Measurements from ENCODE around the gene INPP4B.

INPP4B gene

DNA sequence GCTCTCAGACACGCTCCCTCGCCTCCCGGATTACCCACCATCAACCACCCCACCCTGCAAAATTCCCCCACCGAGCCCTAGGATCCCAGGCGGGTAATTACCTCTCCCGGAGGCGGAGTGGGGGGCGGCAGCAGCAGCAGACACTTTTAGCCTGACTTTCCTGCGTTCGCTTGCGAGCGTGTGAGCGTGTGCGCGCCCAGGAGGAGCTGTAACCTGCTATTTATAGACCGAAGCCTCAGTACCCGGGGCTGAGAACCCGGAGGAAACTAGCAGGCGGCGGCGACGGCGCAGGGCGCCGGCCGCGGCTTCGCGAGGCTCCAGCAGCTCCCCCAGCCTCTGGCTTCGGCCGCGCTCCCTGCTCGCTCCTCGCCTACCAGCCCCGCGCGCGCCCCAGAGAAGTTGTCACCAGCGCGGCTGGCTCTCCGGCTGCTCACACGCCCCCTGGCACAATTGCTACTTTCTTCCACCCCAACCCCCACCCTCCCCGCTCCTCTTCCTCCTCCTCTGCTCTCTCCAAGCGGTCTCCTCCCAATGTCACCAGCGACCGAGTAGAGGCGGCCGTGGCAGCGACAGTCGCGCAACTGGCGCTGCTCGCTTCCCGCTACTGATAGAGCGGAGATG lies at the start of gene INPP4B:
INPP4B (minus strand) TSS at position 194 of the 621 bp plus-strand sequence.
- DNase-seq (ENCODE audit: low spot score), result peak; percentile 26

DNA sequence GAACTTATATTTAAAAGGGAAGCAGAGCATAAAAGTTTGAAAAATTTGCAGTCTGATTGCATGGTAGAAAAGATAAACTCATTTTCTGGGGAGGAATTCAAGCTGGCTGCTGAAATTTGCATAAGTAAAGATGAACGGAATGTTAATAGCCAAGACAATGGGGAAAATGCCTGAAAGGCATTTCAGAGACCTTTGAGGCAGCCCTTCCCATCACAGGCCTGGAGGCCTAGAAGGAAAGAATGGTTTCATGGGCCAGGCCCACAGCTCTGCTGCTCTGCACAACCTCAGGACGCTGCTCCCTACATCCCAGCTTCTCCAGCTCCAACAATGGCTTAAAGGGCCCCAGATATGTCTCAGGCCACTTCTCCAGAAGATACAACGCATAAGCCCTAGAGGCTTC lies 46.9 kb upstream of the INPP4B start:
- no peak for DNase-seq (ENCODE audit: low spot score)

DNA sequence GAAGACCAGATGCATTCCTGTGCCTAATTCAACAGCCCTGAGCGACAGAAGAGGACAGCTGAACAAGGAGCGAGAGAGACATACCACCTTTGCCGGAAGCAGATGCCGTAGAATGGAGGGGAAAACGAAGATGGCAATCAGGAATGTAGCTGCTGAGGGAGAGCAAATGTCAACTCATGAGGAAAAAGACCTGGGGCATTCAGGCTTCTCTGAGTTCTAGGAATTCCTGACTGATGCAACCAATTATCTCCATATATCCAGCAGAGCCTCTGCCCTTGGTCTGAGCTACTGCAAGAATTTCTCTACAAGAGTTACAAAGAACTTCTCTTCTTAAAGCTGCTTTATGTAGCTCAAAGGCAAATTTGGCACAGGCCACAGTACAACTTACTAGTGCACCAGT lies 40.5 kb upstream of the INPP4B start:
- DNase-seq (ENCODE audit: low spot score), result no peak

DNA sequence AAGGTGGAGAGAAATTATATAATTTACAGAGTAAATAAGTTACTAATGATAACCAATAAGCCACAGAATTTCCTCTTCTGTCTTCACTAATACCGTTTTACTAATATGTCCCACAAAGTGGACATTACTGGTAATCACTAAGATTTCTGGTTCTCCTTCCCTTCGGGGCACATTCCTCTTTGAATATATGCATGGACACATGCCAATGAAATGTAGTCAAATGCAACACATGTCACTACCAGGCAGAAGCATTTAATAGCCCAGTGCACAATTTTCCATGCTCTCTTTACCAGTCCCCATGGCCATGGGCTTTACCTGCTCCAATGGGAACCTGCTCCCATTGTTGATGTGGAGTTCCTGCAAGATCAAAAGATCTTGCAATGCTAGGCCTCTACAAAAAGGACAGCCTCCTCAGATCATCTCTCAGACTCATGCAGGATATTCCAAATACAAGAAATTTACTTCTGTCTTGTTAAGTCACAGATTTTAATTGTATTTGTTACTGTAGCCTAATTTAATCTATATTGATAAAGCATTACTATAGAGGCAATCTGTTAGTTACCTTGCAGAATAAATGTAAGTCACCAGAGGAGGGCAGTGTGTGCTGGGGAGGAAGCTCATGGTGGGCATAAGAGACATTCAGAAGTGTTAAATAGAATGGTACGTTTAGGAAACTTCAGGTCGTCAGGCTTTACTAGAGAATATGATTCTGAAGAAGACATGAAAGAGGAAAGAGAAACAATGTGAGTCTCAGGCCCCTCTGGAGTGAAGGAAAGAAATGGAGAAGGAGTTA lies 37.1 kb upstream of the INPP4B start:
- peak; percentile 9 for DNase-seq (ENCODE audit: low spot score)

DNA sequence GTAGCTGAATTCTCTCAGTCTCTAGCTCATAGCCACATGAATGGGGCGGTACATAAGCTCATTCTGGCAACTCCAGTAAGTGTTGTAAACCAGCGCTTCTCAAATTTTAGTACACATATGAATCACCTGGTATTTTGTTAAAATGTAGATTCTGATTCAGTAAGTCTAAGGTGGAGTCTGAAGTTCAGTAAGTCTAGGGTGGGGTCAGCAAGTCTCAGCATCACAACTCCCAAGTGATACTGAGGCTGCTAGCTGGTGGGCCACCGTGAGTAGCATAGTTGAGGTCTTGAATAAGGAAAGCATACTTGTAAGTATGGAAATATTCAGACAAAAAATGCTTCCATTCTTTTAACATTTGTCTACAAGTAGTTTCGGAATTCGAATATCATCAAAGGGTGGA lies 36.1 kb upstream of the INPP4B start:
- no peak for DNase-seq (ENCODE audit: low spot score)

DNA sequence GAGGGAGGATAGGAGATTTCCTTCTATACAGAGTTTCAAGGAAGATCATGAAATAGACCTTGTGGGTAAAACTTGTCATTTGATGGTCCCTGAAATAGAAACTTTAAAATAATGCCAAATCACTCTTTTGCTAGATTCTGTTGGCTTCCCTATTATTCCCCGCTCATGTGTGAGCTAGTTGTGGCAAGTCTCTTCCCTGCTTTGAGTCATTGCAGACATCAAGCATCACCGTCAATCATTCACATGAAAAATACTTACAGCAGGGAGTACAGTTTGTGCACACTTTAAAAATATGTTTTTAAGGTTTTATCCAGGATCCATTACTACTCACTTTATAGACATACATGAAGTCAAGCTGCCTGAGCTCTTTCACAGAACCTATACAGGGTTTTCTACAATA lies 35.2 kb upstream of the INPP4B start:
- no peak for DNase-seq (ENCODE audit: low spot score)

DNA sequence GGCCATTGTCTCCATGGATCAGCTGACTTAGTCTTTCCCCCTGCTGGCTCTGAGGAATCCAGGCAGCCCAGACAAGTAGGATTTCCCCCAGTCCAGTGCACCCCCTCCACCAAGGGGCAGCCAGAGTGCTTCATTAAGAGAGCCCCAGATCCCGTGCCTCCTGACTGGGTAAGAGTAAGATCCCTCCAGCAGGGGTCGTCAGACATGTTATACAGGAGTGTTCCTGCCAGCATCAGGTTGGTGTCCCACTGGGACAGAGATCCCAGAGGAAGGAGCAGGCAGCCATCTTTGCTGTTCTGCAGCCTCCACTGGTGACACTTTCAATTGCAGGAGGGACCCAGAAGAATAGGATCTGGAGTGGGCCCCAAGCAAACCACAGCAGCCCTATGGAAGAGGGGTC lies 29.0 kb upstream of the INPP4B start:
- DNase-seq (ENCODE audit: low spot score), result no peak

DNA sequence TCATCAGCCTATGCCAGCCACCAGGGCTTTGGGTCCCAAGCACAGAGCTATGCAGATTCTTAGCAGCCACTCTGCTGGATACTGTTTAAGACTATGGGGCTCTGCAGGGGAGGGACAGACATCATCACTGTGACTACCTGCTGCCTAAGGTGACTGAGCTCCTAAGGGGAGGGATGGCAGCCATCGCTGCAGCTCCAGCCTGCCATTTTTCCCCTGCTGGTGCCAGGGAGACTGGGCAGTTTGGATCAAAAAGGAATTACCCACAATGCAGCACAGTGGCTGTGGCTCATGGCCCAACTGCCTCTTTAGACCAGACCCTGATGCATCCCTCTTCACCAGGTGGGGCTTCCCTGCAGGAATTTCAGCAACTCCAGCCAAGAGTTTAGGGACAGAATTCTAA lies 28.6 kb upstream of the INPP4B start:
- DNase-seq (ENCODE audit: low spot score), result no peak

DNA sequence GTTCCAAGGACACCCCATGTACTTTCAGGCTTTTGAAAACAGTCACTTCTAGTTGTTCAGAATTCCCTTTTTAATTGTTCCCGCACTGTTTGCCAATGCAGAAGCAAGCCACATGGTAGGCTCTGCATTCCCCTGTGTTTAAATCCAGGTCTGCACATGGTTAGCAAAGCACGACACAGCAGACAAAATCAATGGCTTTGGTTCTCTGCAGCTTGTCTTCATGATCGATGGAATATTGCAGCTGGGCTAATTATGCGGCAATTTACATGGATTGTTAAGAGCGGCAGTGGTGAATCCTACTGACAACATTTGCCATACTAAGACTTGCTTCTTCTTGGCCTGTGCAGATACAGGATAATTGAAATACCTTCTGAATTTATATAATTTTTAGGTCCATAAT lies 20.6 kb upstream of the INPP4B start:
- DNase-seq (ENCODE audit: low spot score), result no peak

DNA sequence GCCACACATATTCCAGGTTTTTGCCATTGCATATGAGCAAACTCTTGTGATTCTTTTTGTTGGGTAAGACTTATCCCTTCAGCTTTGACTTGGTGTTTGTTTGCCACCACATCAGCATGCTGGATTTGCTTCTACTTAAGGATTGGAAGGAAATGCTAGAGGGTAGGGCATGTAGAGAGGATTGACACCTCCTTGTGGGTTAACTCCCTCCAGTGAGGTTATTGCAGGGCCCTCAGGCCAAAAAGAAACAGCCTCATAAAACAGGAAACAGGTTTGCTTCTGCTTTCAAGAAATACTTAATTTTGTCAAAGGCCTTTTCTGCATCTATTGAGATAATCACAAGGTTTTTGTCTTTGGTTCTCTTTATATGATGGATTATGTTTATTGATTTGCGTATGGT lies 15.2 kb upstream of the INPP4B start:
- DNase-seq (ENCODE audit: low spot score), result no peak

DNA sequence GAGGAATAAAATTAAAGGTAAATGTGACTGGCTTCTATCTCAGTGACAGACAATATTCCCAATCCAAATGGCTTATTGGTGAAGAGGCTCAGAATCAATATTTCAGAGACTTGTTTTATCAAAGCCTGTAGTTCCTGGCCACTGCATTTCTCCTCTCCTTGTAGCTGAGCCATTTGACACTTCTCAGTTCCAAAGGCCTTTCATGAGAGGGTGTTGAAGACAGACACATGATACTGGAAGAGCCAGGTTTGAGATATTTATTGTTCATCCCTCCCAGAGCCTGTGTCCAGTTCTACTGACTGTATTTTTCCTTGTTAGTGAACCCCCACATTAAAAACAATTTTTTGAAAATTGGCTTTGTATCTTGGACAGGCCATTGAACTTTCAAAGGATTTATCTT lies 12.9 kb upstream of the INPP4B start:
- DNase-seq (ENCODE audit: low spot score), result no peak

DNA sequence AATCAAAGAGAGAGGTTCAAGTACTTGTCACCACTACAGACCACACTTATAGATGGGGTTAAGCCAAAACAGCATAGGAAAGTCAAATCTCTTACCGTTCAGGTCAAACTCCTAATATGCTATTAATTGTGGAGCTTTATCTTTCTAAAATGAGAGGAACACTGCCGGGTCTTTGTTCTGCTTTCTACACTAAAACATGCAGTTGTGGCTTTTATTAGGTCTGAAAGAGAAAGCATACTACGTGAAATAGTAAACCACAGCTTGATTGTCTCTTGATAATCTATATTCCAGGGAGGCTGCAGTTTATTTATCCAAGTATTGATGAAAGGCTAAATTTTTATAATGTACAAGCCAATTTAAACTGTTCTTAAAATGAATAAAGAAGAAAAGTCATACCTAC lies 12.3 kb upstream of the INPP4B start:
- DNase-seq (ENCODE audit: low spot score), result no peak

DNA sequence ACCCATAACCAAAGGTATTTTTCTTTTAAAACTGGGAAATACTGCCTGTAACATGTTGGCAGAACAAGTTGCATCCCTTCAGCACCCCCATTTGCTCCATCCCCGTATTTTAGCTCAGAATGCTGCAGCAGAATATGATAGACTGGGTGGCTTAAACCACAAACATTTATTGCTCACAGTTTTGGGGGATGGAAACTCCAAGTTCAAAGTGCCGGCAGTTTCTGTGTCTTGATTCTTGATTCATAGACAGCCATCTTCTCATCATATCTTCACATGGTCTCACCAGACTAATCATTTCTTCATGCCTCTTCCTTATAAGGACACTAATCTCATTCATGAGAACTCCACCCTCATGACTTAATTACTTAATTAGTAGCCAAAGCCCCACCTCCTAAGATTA lies 10.5 kb upstream of the INPP4B start:
- no peak for DNase-seq (ENCODE audit: low spot score)

DNA sequence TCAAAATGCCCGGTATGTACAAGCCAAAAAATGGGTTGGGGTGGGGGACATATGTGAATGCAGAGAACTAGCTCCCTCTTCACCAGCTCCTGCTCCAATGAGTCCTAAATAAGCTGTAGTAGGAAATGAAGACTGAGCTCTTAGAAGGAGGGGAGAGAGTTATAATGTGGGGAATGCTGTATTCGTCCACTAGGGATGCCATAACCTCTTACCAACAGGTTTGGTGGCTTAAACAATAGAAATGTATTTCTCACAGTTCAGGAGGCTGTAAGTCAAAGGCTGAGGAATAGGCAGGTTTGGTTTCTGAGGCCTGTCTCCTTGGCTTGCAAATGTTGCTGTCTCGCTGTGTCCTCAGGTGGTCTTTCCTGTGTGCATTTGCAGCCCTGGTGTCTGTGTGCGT lies 4.4 kb upstream of the INPP4B start:
- DNase-seq (ENCODE audit: low spot score), result peak; percentile 20

DNA sequence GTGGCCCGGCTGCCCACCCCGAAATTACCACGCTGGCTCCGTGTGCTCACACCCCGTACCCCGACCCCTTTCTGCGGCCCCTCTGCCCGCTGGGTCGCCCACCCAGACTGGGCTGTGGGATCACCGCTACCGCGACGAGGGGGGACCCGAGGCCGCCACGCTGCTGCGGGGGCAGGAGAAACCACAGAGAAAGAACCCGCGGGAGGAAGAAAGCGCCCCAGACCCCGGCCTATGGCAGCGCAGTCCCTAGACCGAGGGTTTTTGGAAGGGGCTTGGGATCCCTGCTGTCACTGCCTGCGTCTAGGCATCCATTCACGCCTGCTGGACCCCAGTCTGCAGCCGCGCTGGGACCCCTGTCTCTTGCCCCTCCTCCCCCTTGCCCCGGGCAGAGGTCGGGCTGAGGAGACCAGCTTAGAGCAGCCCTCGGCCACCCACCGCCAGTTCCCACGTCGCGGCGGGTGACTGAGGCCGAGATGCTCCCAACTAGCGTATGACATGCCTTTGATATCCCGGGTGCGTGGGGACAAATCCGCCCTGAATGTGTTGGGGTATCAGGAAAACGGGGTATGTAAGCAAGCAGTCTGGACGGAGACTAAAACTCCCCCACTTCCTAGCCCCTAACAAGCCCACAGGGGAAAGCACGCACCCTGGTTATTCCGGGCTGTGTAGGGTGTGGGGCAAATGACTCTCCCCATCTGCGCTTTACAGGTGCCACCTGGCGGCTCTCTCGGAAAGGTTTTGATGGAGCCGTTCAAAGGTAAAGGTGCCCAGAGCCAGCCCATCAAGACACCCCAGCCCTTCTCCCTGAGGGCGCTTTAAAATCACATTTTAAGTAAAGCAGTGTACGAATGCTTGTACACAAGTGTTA lies 862 bp upstream of the INPP4B start:
- peak; percentile 58 for DNase-seq (ENCODE audit: low spot score)

DNA sequence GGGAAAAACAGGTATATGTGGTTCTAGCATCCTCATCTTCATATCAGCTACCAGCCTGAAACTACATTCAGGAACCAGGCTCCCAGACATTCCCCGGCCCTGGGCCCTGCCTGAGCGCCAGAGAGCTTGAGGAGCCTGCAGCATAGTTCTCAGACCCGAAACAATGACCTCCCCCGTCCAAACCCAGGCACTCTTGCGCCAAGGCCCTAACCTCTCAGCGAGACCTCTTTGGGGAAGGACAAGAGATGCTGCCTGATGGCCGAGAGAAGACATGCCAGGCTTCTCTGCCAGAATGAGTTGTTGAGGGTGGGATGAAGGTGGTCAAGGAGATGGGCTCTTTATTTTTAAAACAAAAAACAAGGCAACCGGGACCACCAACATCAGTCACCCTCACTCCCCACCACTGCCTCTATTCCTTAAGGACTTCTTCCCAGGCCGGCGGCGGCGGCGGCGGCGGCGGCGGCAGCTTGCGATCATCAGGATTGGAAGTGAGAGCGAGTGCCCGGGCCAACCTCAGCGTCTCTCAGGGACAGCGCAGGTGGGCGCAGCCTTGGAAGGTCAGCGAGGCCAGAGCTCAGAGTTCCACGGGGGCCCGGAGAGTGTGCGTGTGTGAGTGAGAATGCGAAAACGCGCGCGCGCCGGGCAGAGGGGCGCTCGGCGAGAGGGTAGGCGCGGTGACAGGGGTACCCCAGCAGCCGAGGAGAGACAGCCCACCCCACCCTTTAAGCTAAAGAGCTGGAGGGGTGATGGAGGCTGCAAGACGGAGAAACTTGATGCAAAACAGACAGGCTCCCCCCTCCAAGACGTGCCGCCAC lies 601 bp downstream of the INPP4B start:
- no peak for DNase-seq (ENCODE audit: low spot score)

DNA sequence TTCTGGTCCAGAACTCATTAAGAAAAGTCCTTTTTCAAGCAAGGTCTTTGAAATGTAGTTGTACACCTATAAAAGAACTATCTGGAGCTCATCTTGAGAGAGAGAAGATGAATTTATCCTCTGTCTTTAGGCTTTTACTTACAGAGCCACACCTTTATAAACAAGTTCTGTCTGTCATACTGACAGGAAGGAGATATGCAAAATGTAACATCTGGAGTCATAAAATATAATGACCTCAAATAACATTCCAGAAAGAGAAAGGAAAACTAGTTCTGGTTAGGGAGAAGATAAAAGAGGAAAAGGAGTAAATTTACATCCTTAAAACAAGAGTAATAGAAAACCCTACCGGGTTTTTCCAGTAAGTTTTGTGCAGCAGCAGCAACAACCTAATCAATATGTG lies 1.3 kb downstream of the INPP4B start:
- no peak for DNase-seq (ENCODE audit: low spot score)

DNA sequence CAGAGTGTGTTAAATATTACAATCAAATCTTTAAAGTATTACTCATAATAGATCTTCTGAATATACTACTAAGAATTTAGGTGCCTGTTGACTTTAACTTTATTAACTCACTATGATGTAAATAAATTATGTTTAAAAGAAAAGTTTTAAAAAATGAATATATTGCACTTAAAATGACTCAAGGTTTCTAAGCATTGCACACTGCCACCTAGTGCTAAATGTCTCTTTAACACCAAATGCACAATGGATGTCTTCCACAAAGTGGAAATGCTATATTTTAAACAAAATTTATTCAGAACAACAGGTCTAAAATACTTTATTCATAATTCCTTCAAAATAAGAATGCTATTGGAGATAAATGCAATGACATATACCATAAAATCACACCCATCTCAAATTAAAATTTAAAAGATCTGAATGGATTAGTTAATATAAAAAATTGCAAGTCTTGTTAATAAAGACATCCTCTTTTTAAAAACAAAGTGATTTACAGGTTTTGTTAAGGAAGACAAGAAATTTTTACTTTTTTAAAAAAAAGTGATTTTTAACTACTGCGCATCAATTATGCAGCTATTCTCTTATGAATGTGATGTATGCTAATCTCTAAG lies 5.5 kb downstream of the INPP4B start:
- peak; percentile 14 for DNase-seq (ENCODE audit: low spot score)

DNA sequence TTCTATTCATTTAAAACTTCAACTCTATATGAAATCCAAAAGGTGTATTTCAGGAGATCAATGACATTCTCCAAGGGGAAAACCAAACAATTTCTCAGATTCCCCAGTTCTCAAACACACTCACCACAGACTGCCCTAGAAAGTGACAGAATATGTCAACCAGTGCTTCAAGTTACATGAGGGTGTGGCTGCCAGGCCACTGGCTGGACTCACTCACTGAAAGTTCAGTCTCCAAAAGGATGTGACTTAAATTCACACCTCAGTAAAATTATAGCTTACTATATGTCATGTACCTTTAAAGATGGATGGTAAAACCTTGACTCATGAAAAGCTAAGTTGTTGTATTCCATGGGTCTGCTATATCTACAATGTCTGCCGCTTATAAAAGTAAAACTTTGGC lies 7.3 kb downstream of the INPP4B start:
- no peak for DNase-seq (ENCODE audit: low spot score)

DNA sequence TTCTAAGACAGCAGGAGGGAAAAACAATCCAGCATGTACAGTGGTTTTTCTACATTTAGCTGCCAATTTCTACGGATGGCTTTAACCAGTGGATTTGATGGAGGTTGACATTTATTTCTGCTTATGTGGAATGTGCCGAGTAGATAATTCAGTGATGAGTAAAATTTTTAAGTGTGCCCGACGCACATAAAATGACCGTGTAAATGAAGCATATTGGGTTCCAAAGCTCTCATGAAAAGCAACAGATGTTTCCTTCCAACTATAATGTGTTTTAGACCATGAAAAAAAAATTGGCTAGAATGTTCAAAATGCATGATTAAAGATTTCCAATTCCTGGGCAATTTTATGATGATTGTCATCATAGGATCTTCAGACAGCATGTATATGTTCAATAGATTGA lies 14.1 kb downstream of the INPP4B start:
- DNase-seq (ENCODE audit: low spot score), result no peak

DNA sequence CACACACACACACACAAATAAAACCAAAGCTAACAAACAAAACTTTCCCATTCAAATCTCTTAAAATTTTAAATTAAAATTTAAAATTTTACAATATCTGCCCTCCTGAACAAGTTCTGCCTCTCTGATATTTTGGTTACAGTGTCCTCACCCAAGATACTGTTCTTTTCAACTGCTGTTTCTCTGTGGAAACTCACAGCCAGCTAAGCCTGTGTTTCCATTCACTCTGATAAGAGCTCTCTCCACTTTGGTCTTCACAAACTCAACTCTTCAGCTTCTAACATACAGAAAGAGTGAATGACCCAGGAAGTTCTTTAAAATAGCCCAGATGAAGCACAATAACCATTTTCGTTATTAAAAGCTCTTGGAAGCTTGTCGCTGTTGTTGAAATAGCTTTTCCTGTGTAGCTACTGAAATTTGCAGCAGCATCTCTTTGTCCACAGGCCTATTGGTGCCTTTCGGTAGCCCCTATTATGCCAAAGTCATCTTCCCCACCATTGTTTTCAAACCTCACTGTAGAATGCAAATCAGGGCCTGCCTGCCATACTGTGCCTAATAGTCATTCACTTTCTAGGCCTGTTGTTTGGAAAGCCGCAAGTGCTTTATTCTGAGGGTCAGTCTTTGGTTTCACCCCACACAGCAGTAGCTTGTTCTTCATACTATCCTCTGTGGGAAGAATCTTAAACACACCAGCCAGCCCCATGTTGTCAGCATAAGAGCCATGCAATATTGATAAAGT lies 19.4 kb downstream of the INPP4B start:
- DNase-seq (ENCODE audit: low spot score), result no peak
